AML-193 (cell line): ENCODE data around the gene UTS2R.
"Not testable (repeated sequence)": the region's sequence is repeated elsewhere in the genome, so short reads cannot be mapped to it uniquely, and the experiment has no call there.

Experiments used
- DNase-seq, 2 experiments: peaks; one replicate each; lab custom pipeline; 2025; lab: John Stamatoyannopoulos, UW

The UTS2R gene

GRCh38 chr17:82354804-82355308 lies 16.7 kb upstream of the UTS2R start:
- DNase-seq = no peak

- DNase-seq = no peak
Measured at GRCh38 chr17:82355770-82356427, 15.7 kb upstream of the UTS2R start.

- no peak for DNase-seq
Measured at GRCh38 chr17:82356845-82357355, 14.7 kb upstream of the UTS2R start.

DNA sequence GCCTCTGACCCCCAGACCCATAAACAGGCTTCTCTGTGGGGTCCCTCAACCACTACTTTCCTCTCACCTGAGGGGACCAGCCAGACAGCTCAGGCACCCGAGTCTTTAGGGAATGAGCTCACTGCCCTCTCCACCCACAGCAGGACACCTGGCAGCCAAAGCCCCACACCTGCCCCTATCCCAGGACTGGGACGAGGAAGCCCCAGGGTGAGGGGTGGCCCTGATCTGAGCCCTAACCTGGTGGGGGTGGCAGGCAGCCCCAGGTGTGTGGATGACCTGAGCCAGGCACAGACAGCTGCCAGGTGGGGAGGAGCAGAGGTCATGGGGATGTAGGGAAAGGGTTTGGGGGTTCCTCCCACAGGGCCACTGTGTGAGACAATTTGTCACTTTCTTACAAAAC lies 14.2 kb upstream of the UTS2R start:
- DNase-seq = no peak

GRCh38 chr17:82358465-82359350 lies 12.9 kb upstream of the UTS2R start, which contains the start of gene TEX19:
TSS of gene TEX19 (plus strand) at chr17:82359247. CDS start at chr17:82362151, 2,904 bp downstream.
- DNase-seq = peak in 1 of 2 experiments; percentile 26

DNA sequence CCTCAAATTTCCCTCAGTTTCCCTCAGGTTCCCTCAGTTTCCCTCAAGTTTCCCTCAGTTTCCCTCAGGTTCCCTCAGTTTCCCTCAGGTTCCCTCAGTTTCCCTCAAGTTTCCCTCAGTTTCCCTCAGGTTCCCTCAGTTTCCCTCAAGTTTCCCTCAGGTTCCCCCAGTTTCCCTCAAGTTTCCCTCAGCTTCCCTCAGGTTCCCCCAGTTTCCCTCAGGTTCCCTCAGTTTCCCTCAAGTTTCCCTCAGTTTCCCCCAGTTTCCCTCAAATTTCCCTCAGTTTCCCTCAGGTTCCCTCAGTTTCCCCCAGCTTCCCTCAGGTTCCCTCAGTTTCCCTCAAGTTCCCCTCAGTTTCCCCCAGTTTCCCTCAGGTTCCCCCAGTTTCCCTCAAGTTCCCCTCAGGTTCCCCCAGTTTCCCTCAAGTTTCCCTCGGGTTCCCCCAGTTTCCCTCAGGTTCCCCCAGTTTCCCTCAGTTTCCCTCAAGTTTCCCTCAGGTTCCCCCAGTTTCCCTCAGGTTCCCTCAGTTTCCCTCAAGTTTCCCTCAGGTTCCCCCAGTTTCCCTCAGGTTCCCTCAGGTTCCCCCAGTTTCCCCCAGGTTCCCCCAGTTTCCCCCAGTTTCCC lies 12.0 kb upstream of the UTS2R start:
- DNase-seq = not testable (repeated sequence)

GRCh38 chr17:82361885-82362633 lies 9.5 kb upstream of the UTS2R start:
- no peak for DNase-seq

- no peak for DNase-seq
Measured at GRCh38 chr17:82365606-82366295, 5.8 kb upstream of the UTS2R start.

DNA sequence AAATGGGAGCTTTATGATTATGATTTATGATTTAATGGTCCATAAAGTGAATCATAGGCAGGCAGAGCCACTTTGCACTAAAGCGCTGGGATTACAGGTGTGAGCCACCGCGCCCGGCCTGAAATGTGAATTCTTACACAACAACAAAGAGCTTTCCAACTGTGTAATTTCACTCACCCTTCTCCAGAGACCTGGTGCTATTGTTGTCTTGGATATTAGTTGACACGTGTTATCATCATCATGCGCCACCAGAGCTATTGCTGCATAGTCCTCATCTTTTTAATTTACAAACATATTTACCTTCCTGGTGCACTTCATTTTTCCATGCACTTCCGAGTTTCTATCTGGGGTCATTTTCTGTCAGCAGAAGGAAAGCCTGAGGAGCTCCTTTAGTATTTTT lies 4.8 kb upstream of the UTS2R start:
- DNase-seq = no peak

- no peak for DNase-seq
Measured at GRCh38 chr17:82367724-82368524, 3.6 kb upstream of the UTS2R start.

GRCh38 chr17:82369211-82369610 lies 2.4 kb upstream of the UTS2R start:
- DNase-seq = no peak

DNA sequence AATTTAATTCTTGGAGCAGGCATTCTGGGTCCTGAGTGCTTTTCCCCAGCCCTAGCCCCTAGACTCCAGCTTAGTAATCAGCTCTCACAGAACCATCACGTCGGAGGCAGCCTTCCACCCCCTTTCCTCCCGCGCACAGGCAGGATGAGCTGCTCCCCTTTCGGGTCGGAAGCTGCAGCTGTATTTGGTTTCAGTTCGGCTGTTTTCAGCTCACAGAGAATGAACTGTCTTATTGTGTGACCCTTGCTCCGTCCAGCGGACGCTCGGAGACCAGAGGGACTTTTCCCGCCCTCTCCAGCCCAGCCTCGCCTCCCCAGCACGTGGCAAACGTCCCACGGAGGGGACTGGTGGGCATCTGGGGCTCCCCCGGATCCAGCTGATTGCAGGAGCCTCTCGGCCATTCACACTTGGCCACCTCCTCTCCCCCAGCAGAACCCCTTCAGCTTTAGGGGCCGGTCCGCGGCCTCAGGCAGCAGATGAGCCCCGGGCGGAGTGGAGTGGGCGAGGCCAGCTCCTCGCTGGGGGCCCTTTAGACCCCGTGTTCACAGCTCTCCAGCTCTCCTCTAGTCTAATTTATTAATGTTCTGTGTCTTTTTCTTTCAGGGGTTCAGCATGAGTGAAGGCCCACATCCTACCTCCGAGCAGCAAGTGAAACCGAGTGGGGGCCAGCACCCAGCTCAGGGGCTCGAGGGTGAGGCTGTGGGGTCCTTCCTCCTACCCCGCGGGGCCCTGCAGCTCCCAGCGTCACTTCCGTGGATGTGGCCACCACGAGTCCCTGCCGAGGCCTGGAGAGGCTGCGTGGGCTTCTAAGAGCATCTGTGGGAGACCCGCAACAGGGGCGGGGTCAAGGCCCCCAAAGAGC lies 863 bp upstream of the UTS2R start:
- DNase-seq = no peak

DNA sequence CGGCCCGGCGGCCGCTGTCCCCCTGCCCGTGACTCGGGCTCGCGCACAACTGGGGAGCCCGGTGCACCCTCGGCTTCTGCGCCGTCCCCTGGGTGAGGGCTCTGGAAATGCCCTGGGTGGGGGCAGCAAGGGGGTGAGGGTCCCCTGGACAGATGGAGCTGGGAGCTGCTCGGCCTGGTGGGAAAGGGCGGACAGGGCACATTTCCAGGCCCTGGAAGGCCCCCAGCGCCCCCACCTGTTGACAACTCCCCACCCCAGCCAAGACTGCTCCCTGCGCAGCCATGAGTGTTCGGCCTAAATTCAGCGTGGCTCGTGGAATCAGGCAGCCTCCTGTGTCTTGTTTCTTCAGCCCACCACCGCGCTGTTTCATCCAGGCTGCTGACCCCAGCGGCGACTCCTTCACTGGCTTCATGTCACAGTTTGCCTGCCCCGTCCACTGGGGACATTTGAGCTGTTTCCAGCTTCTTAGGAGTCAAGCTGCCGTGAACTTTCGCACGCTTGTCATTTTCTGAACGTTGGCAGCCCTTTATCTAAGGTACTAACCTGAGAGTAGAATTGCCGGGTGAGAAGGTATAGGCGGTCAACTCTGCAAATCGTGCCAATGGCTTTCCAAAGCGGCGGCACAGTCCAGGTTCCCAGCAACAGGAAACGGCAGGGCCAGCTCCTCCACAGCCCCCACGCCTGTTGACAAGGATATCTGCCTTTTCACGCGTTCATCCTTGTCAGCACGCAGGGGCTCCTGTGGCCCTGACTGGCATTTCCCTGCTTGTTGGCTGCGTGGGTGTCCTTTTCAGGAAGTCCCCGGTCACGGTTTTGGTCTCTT lies 895 bp downstream of the UTS2R start:
- DNase-seq = no peak

- not testable (repeated sequence) for DNase-seq
Measured at GRCh38 chr17:82373072-82373452, 1.5 kb downstream of the UTS2R start.

DNA sequence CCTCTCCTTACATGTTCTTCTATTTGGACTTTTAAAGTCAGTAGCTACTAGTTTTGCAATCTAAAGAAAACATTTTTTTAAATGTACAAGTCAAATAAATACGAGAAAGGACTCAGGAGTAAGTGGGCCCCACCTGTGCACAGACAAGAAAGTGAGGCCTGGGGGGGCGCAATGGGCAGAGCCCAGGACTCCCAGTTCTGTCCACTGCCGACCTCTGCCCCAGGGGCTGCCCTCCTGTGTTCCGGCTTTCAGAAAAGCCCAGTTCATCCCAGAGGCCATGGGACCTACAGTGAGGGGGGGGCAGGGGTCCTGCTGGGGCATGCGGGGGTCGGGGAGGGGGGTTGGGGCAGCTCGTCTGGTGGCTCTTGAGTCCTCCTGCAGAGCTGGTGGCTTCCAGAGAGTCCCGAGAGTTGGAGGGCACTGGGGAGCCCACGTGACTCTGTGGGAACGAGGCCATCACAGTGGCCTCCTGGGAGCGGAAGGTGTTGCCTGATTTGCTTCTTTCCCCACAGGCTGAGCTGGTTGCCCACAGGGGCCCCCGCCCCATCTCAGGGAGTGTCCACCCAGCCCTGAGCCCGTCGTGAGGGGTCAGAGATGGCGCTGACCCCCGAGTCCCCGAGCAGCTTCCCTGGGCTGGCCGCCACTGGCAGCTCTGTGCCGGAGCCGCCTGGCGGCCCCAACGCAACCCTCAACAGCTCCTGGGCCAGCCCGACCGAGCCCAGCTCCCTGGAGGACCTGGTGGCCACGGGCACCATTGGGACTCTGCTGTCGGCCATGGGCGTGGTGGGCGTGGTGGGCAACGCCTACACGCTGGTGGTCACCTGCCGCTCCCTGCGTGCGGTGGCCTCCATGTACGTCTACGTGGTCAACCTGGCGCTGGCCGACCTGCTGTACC lies 2.4 kb downstream of the UTS2R start:
- DNase-seq = no peak

DNA sequence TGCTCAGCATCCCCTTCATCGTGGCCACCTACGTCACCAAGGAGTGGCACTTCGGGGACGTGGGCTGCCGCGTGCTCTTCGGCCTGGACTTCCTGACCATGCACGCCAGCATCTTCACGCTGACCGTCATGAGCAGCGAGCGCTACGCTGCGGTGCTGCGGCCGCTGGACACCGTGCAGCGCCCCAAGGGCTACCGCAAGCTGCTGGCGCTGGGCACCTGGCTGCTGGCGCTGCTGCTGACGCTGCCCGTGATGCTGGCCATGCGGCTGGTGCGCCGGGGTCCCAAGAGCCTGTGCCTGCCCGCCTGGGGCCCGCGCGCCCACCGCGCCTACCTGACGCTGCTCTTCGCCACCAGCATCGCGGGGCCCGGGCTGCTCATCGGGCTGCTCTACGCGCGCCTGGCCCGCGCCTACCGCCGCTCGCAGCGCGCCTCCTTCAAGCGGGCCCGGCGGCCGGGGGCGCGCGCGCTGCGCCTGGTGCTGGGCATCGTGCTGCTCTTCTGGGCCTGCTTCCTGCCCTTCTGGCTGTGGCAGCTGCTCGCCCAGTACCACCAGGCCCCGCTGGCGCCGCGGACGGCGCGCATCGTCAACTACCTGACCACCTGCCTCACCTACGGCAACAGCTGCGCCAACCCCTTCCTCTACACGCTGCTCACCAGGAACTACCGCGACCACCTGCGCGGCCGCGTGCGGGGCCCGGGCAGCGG lies 3.2 kb downstream of the UTS2R start:
- DNase-seq = no peak
